Mesothelial cell of epicardium (in vitro differentiated cells): ENCODE data around the gene GPR61. TPM values are rescaled to one million over a fixed set of nuclear protein-coding genes. Genes with fewer than 3 reads are reported as not detected.

Experiments used
- DNase-seq, 2 experiments: peaks; one replicate each; pipeline ENCODE4 v3.0.0; 2021; ENCODE audit warnings: low spot score in 2 of 2; ENCODE audit not compliant: unreplicated experiment in 2 of 2
- H3K27ac Mint-ChIP-seq: 2 replicates; pipeline ENCODE4 v1.8.0; 2021; ENCODE audit warnings: mixed read lengths
- H3K27me3 Mint-ChIP-seq: 2 replicates; pipeline ENCODE4 v1.8.0; 2021; ENCODE audit warnings: low read depth, mixed read lengths
- H3K36me3 Mint-ChIP-seq: 2 replicates; pipeline ENCODE4 v1.8.0; 2021; ENCODE audit warnings: mixed read lengths
- H3K4me1 Mint-ChIP-seq: 2 replicates; pipeline ENCODE4 v1.8.0; 2021; ENCODE audit warnings: mixed read lengths
- H3K4me3 Mint-ChIP-seq: 2 replicates; pipeline ENCODE4 v1.8.0; 2021; ENCODE audit warnings: mild to moderate bottlenecking, moderate library complexity, mixed read lengths
- H3K9me3 Mint-ChIP-seq: 2 replicates; pipeline ENCODE4 v1.8.0; 2021; ENCODE audit warnings: mixed read lengths
- CTCF ChIP-seq: fragments of 200-600 bp; sonication (generic); IDR thresholded peaks from one replicate; pipeline ENCODE4 v1.5.0; 2021; ENCODE audit warnings: antibody characterized with exemption; ENCODE audit not compliant: unreplicated experiment
- total RNA-seq: library from RNA; stranded (reverse); gene quantifications from 3 replicates; pipeline ENCODE4 v1.2.1, GENCODE V29; 2021

The GPR61 gene
- total RNA-seq, 1 donor from 2014 or later = not detected

DNA sequence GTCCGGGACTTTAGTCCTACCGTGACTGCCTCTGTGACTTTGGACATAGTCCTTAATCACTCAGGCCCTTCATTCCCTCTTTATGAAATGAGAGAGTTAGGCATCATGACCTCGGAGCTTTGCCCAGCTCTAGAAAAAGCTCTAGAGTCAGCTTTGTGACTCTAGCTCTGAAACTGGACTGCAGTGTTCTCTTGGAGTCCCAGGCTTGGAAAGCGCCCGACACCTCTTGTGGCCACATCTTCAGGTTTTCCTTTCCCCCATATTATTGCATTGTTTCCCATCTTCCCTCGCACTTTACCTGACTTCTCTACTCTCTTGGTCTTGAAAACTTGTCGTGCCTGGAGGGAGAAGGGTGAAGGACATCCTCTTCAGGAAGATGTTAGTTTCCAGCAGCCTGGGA, 17.6 kb upstream of the GPR61 start:
- no peaks in the 10 kb centered on the region for H3K9me3 Mint-ChIP-seq
- no peaks in the 10 kb centered on the region for H3K4me1 Mint-ChIP-seq
- H3K27me3 Mint-ChIP-seq = peaks cover 41% of the 10 kb centered on the region
- no peak for TF ChIP-seq CTCF
- no peaks in the 10 kb centered on the region for H3K36me3 Mint-ChIP-seq
- H3K27ac Mint-ChIP-seq = no peak overlapping the region
- DNase-seq = no peak
- H3K4me3 Mint-ChIP-seq = no peak overlapping the region

- no peak for TF ChIP-seq CTCF
- H3K36me3 Mint-ChIP-seq = no peaks in the 10 kb centered on the region
- H3K4me3 Mint-ChIP-seq = no peak overlapping the region
- peaks cover 52% of the 10 kb centered on the region for H3K27me3 Mint-ChIP-seq
- H3K4me1 Mint-ChIP-seq = no peaks in the 10 kb centered on the region
- no peak for DNase-seq
- H3K9me3 Mint-ChIP-seq = no peaks in the 10 kb centered on the region
- no peak overlapping the region for H3K27ac Mint-ChIP-seq
Measured at GRCh38 chr1:109523706-109524105, 16.0 kb upstream of the GPR61 start.

DNA sequence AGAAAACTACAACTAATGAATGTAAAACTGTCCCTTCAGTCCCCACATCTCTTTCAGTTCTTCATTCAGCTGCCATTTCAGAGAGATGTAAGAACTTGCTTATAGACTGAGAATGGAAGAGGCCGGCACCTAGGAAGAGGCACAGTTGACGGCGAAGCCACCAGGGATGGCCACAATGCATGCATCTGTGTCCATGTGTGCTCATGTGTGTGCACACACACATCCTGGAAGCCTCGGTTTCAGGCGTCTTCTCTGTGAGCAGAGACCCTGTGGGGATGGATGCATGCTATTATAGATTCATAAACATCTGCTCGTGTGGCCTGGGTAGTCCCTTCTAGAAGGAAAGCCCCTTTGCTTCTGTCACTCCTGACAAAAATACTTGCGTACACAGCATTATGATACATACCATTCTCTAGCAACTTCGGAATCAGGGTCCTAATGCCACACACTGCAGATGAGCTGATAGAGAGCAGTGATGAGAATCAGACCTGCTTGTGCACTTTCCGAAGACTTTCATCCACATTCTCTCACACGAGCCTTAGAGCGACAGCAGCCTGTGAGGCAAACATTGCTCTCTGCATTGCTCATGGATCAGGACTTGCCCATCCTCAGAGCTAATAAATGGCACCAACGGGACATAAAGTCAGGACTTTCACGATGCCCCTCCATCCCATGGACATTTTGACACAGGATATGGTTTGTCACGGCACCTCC, 12.4 kb upstream of the GPR61 start:
- no peak for DNase-seq
- no peak for TF ChIP-seq CTCF
- Mint-ChIP-seq H3K36me3 (no peaks in the 10 kb centered on the region), H3K4me3 (no peak overlapping the region), H3K9me3 (no peaks in the 10 kb centered on the region), H3K27me3 (peaks cover 32% of the 10 kb centered on the region), H3K27ac (no peak overlapping the region), H3K4me1 (no peaks in the 10 kb centered on the region)

GRCh38 chr1:109527846-109528695, 11.6 kb upstream of the GPR61 start:
- no peak overlapping the region for H3K4me3 Mint-ChIP-seq
- H3K4me1 Mint-ChIP-seq = peaks cover 5% of the 10 kb centered on the region
- H3K36me3 Mint-ChIP-seq = no peaks in the 10 kb centered on the region
- no peak for DNase-seq
- H3K27me3 Mint-ChIP-seq = peaks cover 28% of the 10 kb centered on the region
- H3K27ac Mint-ChIP-seq = no peak overlapping the region
- H3K9me3 Mint-ChIP-seq = no peaks in the 10 kb centered on the region
- no peak for TF ChIP-seq CTCF

DNA sequence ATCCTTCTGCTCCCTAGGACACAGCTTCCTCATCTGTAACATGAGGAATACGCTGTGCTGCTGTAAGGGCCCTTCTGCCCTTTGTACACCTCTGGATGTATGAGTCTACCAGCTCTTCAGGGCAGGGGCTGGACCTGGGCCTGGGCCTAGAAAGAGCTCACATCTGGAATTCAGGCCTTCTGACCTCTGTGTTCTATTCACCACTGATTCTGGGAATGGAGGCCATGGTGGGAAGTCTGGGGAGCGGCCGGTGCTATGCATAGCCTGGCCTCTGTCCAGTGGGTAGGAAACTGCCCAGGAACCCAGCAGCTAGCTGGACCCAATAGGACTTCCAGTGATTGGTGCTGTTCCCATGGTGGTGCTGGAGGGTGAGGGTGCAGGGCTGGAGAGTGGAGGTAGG, 11.0 kb upstream of the GPR61 start:
- no peak for TF ChIP-seq CTCF
- no peak overlapping the region for H3K27ac Mint-ChIP-seq

More for the DNA sequence above, 11.0 kb upstream of the GPR61 start:
- H3K27me3 Mint-ChIP-seq = peaks cover 27% of the 10 kb centered on the region
- H3K4me3 Mint-ChIP-seq = no peak overlapping the region
- no peak for DNase-seq
- no peaks in the 10 kb centered on the region for H3K36me3 Mint-ChIP-seq
- H3K9me3 Mint-ChIP-seq = no peaks in the 10 kb centered on the region
- H3K4me1 Mint-ChIP-seq = peaks cover 5% of the 10 kb centered on the region
